GM12873 (cell line): Measurements from ENCODE around the gene SMCO4.

Source experiments
- CTCF ChIP-seq: IDR thresholded peaks from 2 replicates; pipeline ENCODE4 v1.5.1; 2012; ENCODE audit warnings: low read depth, mild to moderate bottlenecking, moderate library complexity, low read length, control low read depth; ENCODE audit not compliant: insufficient read depth; ENCODE audit errors: missing control alignments

The SMCO4 gene

GRCh38 chr11:93530468-93530826, 12.7 kb downstream of the SMCO4 start:
- TF ChIP-seq CTCF: no peak

GRCh38 chr11:93529707-93530467, 13.3 kb downstream of the SMCO4 start:
- TF ChIP-seq CTCF: no peak

- no peak for TF ChIP-seq CTCF
Observed at GRCh38 chr11:93528757-93529645, 14.2 kb downstream of the SMCO4 start.

GRCh38 chr11:93528252-93528651, 14.9 kb downstream of the SMCO4 start:
- TF ChIP-seq CTCF: no peak

GRCh38 chr11:93526641-93527583, 16.3 kb downstream of the SMCO4 start:
- TF ChIP-seq CTCF: no peak

- TF ChIP-seq CTCF: no peak
Observed at GRCh38 chr11:93526346-93526633, 16.9 kb downstream of the SMCO4 start.
